ACC112 (cell line): ENCODE data around the gene TMSB15A.
"Not testable (repeated sequence)": the region's sequence is repeated elsewhere in the genome, so short reads cannot be mapped to it uniquely, and the experiment has no call there.

ENCODE experiments used
- H2AFZ ChIP-seq: fragments of 200-600 bp; sonication (generic); one replicate; pipeline ENCODE4 v1.6.0; 2017; ENCODE audit warnings: antibody characterized with exemption, low read length; ENCODE audit not compliant: unreplicated experiment
- H3K27ac ChIP-seq: fragments of 200-600 bp; sonication (generic); 2 replicates; pipeline ENCODE4 v1.5.1; 2014; ENCODE audit warnings: low read depth, mild to moderate bottlenecking, antibody characterized with exemption, low read length, moderate library complexity
- H3K27me3 ChIP-seq: fragments of 200-600 bp; sonication (generic); 2 replicates; pipeline ENCODE4 v1.6.1; 2014; ENCODE audit warnings: mild to moderate bottlenecking, antibody characterized with exemption, low read length, moderate library complexity, mixed read lengths; ENCODE audit not compliant: insufficient read depth
- H3K36me3 ChIP-seq: fragments of 200-600 bp; sonication (generic); 2 replicates; pipeline ENCODE4 v1.6.1; 2016; ENCODE audit warnings: mild to moderate bottlenecking, antibody characterized with exemption, low read length, moderate library complexity, mixed read lengths; ENCODE audit not compliant: insufficient read depth
- H3K4me1 ChIP-seq: fragments of 200-600 bp; sonication (generic); one replicate; pipeline ENCODE4 v1.6.1; 2016; ENCODE audit warnings: low read length, mixed read lengths; ENCODE audit not compliant: insufficient read depth, unreplicated experiment, control insufficient read depth
- H3K4me3 ChIP-seq: fragments of 200-600 bp; sonication (generic); 2 replicates; pipeline ENCODE4 v1.5.1; 2014; ENCODE audit warnings: mild to moderate bottlenecking, low read depth, low read length
- H3K79me2 ChIP-seq: fragments of 200-600 bp; sonication (generic); one replicate; pipeline ENCODE4 v1.6.0; 2016; ENCODE audit warnings: low read length; ENCODE audit not compliant: control insufficient read depth, unreplicated experiment, insufficient read depth

TMSB15A gene

DNA sequence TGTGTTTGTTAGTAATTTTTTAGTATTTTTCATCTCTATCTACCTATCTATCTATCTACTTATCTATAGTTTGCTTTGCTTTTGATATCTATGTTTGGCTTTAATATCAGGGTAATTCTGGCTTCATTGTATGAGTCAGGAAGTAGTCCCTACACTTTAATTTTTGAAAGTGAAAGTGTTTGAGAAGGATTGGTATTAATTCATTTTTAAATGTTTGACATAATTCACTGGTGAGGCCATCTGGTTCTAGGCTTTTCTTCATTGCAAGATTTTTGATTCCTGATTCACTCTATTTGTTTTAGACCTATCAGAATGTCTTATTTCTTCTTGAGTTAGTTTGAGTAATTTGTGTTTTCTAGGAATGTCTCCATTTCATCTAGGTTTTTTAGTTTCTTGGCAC lies 24.8 kb downstream of the TMSB15A start:
- H3K27me3 ChIP-seq, result peaks cover 5% of the 10 kb centered on the region; the same call in 1 of the 2 replicates
- H3K4me1 ChIP-seq, result no peaks in the 10 kb centered on the region
- no peak overlapping the region for H3K27ac ChIP-seq
- H3K79me2 ChIP-seq, result no peaks in the 10 kb centered on the region
- no peak overlapping the region for H3K4me3 ChIP-seq
- H2AFZ ChIP-seq, result peak overlapping the region; percentile 38
- no peaks in the 10 kb centered on the region for H3K36me3 ChIP-seq

DNA sequence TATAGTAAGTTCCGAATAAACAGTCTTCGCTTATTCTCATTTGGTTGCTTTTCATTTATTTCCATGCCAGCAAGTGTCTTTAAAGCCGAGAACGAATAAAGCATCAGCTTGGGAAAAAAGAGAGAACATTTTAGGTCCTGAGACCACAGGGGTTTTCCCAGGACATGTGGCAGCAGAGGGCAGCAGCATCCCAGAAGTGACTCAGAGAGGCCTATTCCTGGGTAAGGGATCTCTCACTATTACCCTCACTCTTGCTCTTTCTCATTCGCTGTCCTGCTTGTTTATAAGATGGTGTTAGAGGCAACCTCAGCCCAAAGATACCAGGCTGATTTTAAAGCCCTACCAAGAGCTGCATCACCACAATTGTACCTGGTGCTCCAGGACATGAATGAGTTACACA lies 37.8 kb downstream of the TMSB15A start:
- H3K36me3 ChIP-seq, H3K79me2 ChIP-seq, H3K4me1 ChIP-seq, H2AFZ ChIP-seq, H3K4me3 ChIP-seq, H3K27ac ChIP-seq, H3K27me3 ChIP-seq: not testable (repeated sequence)

DNA sequence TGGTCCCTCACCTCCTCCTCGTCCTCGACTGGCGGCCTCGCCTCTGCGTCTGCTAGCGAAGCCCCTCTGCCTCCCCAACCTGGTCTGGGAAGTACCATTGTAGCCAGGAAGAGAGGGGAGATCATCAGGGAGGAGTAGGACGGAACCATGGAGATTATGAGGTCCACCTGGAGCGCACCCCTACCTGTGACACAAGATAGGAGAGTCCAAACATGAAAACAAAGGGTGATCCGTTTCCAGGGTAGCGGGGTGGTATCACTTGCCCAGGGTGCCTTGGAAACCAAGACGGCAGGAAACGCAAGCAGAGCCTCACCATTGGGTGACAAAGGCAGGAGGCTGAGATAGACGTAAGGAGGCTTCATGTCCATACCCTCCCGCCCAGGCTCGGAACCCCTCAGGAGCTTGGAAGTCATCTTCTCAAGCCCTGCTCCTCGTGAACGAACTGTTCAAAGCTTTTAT lies 44.7 kb downstream of the TMSB15A start, which contains the start of gene TCP11X2:
Gene TCP11X2 (minus strand): TSS at position 51 of the 459 bp plus-strand sequence.
- H3K36me3 ChIP-seq, H3K79me2 ChIP-seq, H3K4me3 ChIP-seq, H3K27me3 ChIP-seq, H3K27ac ChIP-seq, H3K4me1 ChIP-seq, H2AFZ ChIP-seq: not testable (repeated sequence)

DNA sequence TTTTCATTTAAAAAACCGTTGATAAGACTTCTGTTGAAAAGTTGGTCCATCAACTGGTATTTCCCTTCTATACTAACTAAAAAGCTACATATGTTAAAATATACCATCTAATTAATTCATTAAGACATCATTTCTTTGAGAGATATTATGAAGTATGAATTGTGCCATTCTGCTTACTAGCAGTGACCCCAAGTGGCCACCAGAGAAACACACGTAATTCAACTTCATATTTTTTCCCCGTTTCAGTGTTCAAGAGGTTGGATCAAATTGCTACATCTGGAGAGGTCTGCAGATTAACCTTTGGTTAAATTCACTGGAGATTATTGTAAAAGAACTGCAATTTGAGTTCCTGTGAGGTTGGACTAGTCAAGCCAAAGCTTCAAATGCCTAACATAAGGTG lies 46.3 kb downstream of the TMSB15A start:
- H3K27ac ChIP-seq, H3K4me3 ChIP-seq, H2AFZ ChIP-seq, H3K4me1 ChIP-seq, H3K36me3 ChIP-seq, H3K79me2 ChIP-seq, H3K27me3 ChIP-seq: not testable (repeated sequence)
